Sigmoid colon (tissue), 7 donors: ENCODE results near the gene NTN1. TPM values are rescaled to one million over a fixed set of nuclear protein-coding genes. Genes with fewer than 3 reads are reported as not detected.
A peak's percentile ranks its signal among the peaks of the same experiment; 100 is the strongest.

Experiments
- DNase-seq: peaks from one replicate; pipeline ENCODE4 v3.0.0-alpha.2; 2019
- H3K27ac ChIP-seq, 4 donors: fragments of 200-600 bp; sonication (generic); one replicate each; pipeline ENCODE4 v1.5.1; 2016 to 2019; ENCODE audit warnings: mild to moderate bottlenecking in 1 of 4
- H3K27me3 ChIP-seq, 3 donors: fragments of 200-600 bp; sonication (generic); one replicate each; pipeline ENCODE4 v1.5.1; 2019; ENCODE audit warnings: mild to moderate bottlenecking in 1 of 3
- H3K36me3 ChIP-seq, 4 donors: fragments of 200-600 bp; sonication (generic); one replicate each; pipeline ENCODE4 v1.5.1; 2016 to 2019
- H3K4me1 ChIP-seq, 4 donors: fragments of 200-600 bp; sonication (generic); one replicate each; pipeline ENCODE4 v1.5.1; 2017 to 2019
- H3K4me3 ChIP-seq, 4 donors: fragments of 200-600 bp; sonication (generic); one replicate each; pipeline ENCODE4 v1.5.1; 2017 to 2019; ENCODE audit warnings: mild to moderate bottlenecking in 2 of 4, moderate library complexity in 1 of 4
- H3K9me3 ChIP-seq, 4 donors: fragments of 200-600 bp in 3 of 4; sonication (generic) in 3 of 4; one replicate each; pipeline versions ENCODE4 v1.5.1 to v1.6.1; 2013 to 2019
- CTCF ChIP-seq, 4 experiments: fragments of 450-650 bp in 3 of 4; fragments of 200-600 bp in 1 of 4; IDR thresholded peaks; one replicate each; pipeline ENCODE4 v1.5.1; 2016 to 2019; ENCODE audit warnings: antibody characterized with exemption in 4 of 4, mild to moderate bottlenecking in 3 of 4, moderate library complexity in 2 of 4
- EP300 ChIP-seq, 4 donors: sonication (generic); formaldehyde crosslinking; IDR thresholded peaks; one replicate each; pipeline ENCODE4 v1.6.1; 2017; ENCODE audit warnings: antibody characterized with exemption in 4 of 4
- POLR2A ChIP-seq, 2 donors: fragments of 450-650 bp; IDR thresholded peaks; one replicate each; pipeline ENCODE4 v1.6.1; 2016; ENCODE audit warnings: antibody characterized with exemption in 2 of 2, mild to moderate bottlenecking in 2 of 2, moderate library complexity in 2 of 2
- POLR2AphosphoS5 ChIP-seq, 4 donors: sonication (generic); formaldehyde crosslinking; IDR thresholded peaks; one replicate each; pipeline ENCODE4 v1.6.1; 2017; ENCODE audit warnings: antibody characterized with exemption in 4 of 4
- WGBS, 2 donors: extraction: QIAGEN DNeasy Blood & Tissue Kit; methylation state at CpG; one replicate each; pipeline ENCODE4 v1.1.7; 2013; 5-methylcytosine and 5-hydroxymethylcytosine counted together
- intact Hi-C: fragments of 100-400 bp; cut with DNase I; formaldehyde crosslinking; loops from one replicate; pipeline ENCODE4 v1.15.1; 2023
- polyA plus RNA-seq, 3 donors: library from polyadenylated mRNA; stranded (reverse); fragments of 200-250 nt; gene quantifications; one replicate each; pipeline ENCODE4 v1.2.3, GENCODE V29; 2013
- total RNA-seq, 4 donors: library from RNA; depleted of rRNA; stranded (reverse); fragments of >200 nt; gene quantifications; one replicate each; pipeline ENCODE4 v1.1.0, GENCODE V29; 2016
- donor health status: healthy with polysubstance abuse.
- donor health status: Bipolar disorder and iron deficiency.
- donor health status: healthy.

NTN1 gene
- total and polyA plus RNA-seq, 7 donors = 0.69 to 20.3 (median 10.5) TPM

- H3K4me1 ChIP-seq = peaks cover 0 to 24% (median 15%) of the 10 kb centered on the region in 4 donors
- intact Hi-C loops = no loop called here
- no peak for TF ChIP-seq EP300 (IDR thresholded peaks at IDR 0.05)
- TF ChIP-seq CTCF (IDR thresholded peaks at IDR 0.05) = no peak
- TF ChIP-seq POLR2AphosphoS5 (IDR thresholded peaks at IDR 0.05) = no peak
- TF ChIP-seq POLR2A (IDR thresholded peaks at IDR 0.05) = no peak
Observed at GRCh38 chr17:9179602-9180001, 158.3 kb downstream of the NTN1 start.

DNA sequence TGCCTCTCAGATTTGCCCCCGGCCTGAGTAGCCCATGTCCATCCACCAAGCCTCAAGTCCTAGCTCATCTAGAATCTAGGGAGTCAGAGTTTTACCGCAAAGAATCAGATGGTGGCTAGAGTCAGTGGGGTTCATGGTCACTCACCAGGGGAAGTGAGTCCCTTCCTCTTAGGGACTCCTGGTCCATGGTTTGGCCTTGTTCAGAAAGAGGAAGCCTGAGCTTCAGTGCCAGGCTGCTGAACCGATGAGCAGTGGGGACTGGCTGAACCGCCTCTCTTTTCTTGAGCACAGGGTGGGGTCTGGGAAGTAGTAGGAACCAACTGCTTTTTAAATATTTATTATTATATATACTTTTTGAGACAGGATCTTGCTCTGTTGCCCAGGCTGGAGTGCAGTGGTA is 160.3 kb downstream of the NTN1 start:
- intact Hi-C loops = no loop called here
- Histone ChIP-seq H3K36me3 (peaks cover 0 to 14% (median 0%) of the 10 kb centered on the region in 4 donors), H3K9me3 (no peaks in the 10 kb centered on the region), H3K4me3 (no peak overlapping the region), H3K4me1 (peaks cover 0 to 25% (median 9%) of the 10 kb centered on the region in 4 donors), H3K27me3 (no peaks in the 10 kb centered on the region), H3K27ac (no peak overlapping the region)
- 69 to 75% methylated on average over 4 of the region's 4 CpGs for WGBS, 2 donors
- TF ChIP-seq EP300 (IDR thresholded peaks at IDR 0.05) (no peak), POLR2A (IDR thresholded peaks at IDR 0.05) (no peak), CTCF (IDR thresholded peaks at IDR 0.05) (no peak), POLR2AphosphoS5 (IDR thresholded peaks at IDR 0.05) (no peak)
- DNase-seq = no peak

More at GRCh38 chr17:9179602-9180001, 158.3 kb downstream of the NTN1 start:
- no peak for DNase-seq
- H3K27ac ChIP-seq = no peak overlapping the region
- H3K4me3 ChIP-seq = no peak overlapping the region
- 91 to 92% methylated on average over 14 of the region's 14 CpGs for WGBS, 2 donors
- no peaks in the 10 kb centered on the region for H3K9me3 ChIP-seq
- H3K27me3 ChIP-seq = no peaks in the 10 kb centered on the region
- H3K36me3 ChIP-seq = peaks cover 0 to 9% (median 0%) of the 10 kb centered on the region in 4 donors

DNA sequence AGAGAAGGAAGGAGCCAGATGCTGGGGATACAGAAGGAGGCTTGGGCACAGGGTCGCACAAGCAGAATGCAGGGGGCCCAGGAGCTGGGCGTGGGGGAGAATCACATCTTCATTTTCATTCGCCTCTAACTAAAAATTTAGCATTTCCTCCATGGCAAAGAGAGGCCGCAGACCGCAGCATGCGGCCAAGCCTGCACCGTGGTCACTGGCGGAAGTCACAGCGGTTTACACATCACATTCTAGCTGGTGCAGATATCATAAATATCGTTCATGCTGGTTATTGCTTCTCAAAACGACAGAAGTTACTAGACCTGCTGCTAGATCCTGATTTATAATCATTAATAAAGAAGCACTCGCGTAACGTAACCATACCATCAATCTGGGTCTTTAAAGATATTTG is 162.0 kb downstream of the NTN1 start:
- 83 to 86% methylated on average over 14 of the region's 14 CpGs for WGBS, 2 donors
- Histone ChIP-seq H3K4me1 (peaks cover 0 to 20% (median 9%) of the 10 kb centered on the region in 4 donors), H3K27me3 (no peaks in the 10 kb centered on the region), H3K27ac (no peak overlapping the region), H3K36me3 (peaks cover 0 to 14% (median 0%) of the 10 kb centered on the region in 4 donors), H3K9me3 (no peaks in the 10 kb centered on the region), H3K4me3 (no peak overlapping the region)
- intact Hi-C loops = no loop called here
- no peak for DNase-seq
- TF ChIP-seq EP300 (IDR thresholded peaks at IDR 0.05) (no peak), POLR2AphosphoS5 (IDR thresholded peaks at IDR 0.05) (no peak), POLR2A (IDR thresholded peaks at IDR 0.05) (no peak), CTCF (IDR thresholded peaks at IDR 0.05) (no peak)

DNA sequence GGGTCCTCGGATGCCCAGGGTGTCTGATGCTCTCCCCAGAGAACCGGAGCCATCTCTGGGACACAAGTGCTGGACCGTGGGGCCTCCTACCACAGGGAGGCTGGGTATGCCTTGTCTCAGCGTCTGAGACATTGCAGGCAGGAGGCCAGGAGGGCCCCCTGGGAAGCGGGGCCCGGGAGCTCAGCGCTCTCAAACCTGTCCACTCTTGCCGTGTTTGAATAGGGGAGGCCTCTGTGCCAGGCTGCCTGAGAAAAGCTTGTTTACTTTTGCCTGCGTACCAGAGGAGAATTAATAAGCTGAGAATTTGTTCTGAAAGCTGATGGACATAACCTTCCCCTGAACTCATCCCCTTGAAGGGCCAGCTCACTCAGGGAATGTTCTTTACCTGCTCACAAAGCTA is 163.8 kb downstream of the NTN1 start:
- Histone ChIP-seq H3K4me3 (no peak overlapping the region), H3K36me3 (peaks cover 0 to 14% (median 0%) of the 10 kb centered on the region in 4 donors), H3K4me1 (peaks cover 0 to 20% (median 9%) of the 10 kb centered on the region in 4 donors), H3K27ac (peak overlapping the region in 2 of 4 donors; percentile 6 to 77), H3K27me3 (no peaks in the 10 kb centered on the region), H3K9me3 (no peaks in the 10 kb centered on the region)
- DNase-seq = no peak
- intact Hi-C loops = no loop called here
- 80 to 84% methylated on average over 9 of the region's 9 CpGs for WGBS, 2 donors
- TF ChIP-seq EP300 (IDR thresholded peaks at IDR 0.05) (no peak), POLR2A (IDR thresholded peaks at IDR 0.05) (no peak), POLR2AphosphoS5 (IDR thresholded peaks at IDR 0.05) (no peak), CTCF (IDR thresholded peaks at IDR 0.05) (no peak)
